Measurements from ENCODE around the gene LDB2.

GRCh38 chr4:16739997-16740624, 158.3 kb downstream of the LDB2 start:
- no peak for TF ChIP-seq POLR2A (IDR thresholded peaks at IDR 0.05)
- TF ChIP-seq CTCF (IDR thresholded peaks at IDR 0.05) = no peak
